K562 (cell line): ENCODE results near the gene TUBB4B. TPM values are rescaled to one million over a fixed set of nuclear protein-coding genes. Genes with fewer than 3 reads are reported as not detected.

Experiments used
- BHLHE40 ChIP-seq: IDR thresholded peaks from 2 replicates; pipeline ENCODE4 v1.6.1; 2011; ENCODE audit warnings: low read length, improper control_type of control experiment
- CREB3L1 ChIP-seq: fragments of 450-650 bp; IDR thresholded peaks from 2 replicates; pipeline ENCODE4 v1.6.1; 2014; ENCODE audit warnings: low read depth, mild to moderate bottlenecking, moderate library complexity, borderline replicate concordance
- ETV1 ChIP-seq: fragments of 450-650 bp; conservative IDR thresholded peaks from 2 replicates; pipeline ENCODE4 v1.6.1; 2016; ENCODE audit warnings: missing genetic modification characterization, control low read depth, low read depth, missing compliant biosample characterization
- ILK ChIP-seq: fragments of 450-650 bp; IDR thresholded peaks from 2 replicates; pipeline ENCODE4 v1.6.1; 2016; ENCODE audit warnings: missing genetic modification characterization, low read depth, mild to moderate bottlenecking, missing compliant biosample characterization, moderate library complexity, borderline replicate concordance
- KDM4B ChIP-seq, 2 experiments: fragments of 450-650 bp in 1 of 2; sonication (generic) in 1 of 2; IDR thresholded peaks; 2 replicates each; pipeline ENCODE4 v1.6.1; 2016 to 2017; ENCODE audit warnings: borderline replicate concordance in 2 of 2, antibody characterized with exemption in 1 of 2, low read depth in 1 of 2, mild to moderate bottlenecking in 1 of 2
- NCOR1 ChIP-seq: fragments of 450-650 bp; IDR thresholded peaks from 2 replicates; pipeline ENCODE4 v1.6.1; 2016; ENCODE audit warnings: mild to moderate bottlenecking, moderate library complexity
- NRF1 ChIP-seq, 2 experiments: fragments of 450-650 bp; IDR thresholded peaks in 1 of 2; conservative IDR thresholded peaks in 1 of 2; 2 replicates each; pipeline ENCODE4 v1.6.1; 2014; ENCODE audit warnings: mild to moderate bottlenecking in 2 of 2
- POLR2AphosphoS5 ChIP-seq: IDR thresholded peaks from 2 replicates; pipeline ENCODE4 v1.6.1; 2011; ENCODE audit warnings: mild to moderate bottlenecking, low read depth, low read length, moderate library complexity; ENCODE audit not compliant: control insufficient read depth, insufficient read depth
- RB1 ChIP-seq: fragments of 450-650 bp; IDR thresholded peaks from 2 replicates; pipeline ENCODE4 v1.6.1; 2017; ENCODE audit warnings: low read depth, mild to moderate bottlenecking
- RBBP5 ChIP-seq: fragments of 200-600 bp; sonication (generic); IDR thresholded peaks from 2 replicates; pipeline ENCODE4 v1.6.1; 2012; ENCODE audit warnings: borderline replicate concordance, mild to moderate bottlenecking, low read length, control low read depth, inconsistent platforms; ENCODE audit not compliant: insufficient read depth, poor library complexity, severe bottlenecking
- RBM39 ChIP-seq: fragments of 200-400 bp; formaldehyde crosslinking; optimal IDR thresholded peaks from 2 replicates; pipeline ENCODE3; 2018; ENCODE audit warnings: low read depth, low read length
- SNAPC5 ChIP-seq: fragments of 250-450 bp; sonication (Bioruptor Pico); IDR thresholded peaks from 2 replicates; pipeline ENCODE4 v1.8.0; 2021; ENCODE audit warnings: moderate library complexity, mild to moderate bottlenecking, inconsistent platforms
- SUPT5H ChIP-seq: fragments of 450-650 bp; IDR thresholded peaks from 2 replicates; pipeline ENCODE4 v1.6.1; 2016
- TAF15 ChIP-seq: fragments of 200-400 bp; formaldehyde crosslinking; IDR thresholded peaks from 2 replicates; pipeline ENCODE4 v1.6.1; 2017; ENCODE audit warnings: mild to moderate bottlenecking, low read depth, low read length, moderate library complexity
- ZNF146 ChIP-seq: IDR thresholded peaks from one replicate; pipeline ENCODE4 v1.6.1; 2018; ENCODE audit warnings: missing compliant biosample characterization; ENCODE audit not compliant: unreplicated experiment
- ZNF165 ChIP-seq: fragments of 250-450 bp; sonication (Bioruptor Pico); IDR thresholded peaks from 2 replicates; pipeline ENCODE4 v1.4.0; 2020; ENCODE audit warnings: borderline replicate concordance
- ZNF224 ChIP-seq: sonication (generic); formaldehyde crosslinking; IDR thresholded peaks from 2 replicates; pipeline ENCODE4 v1.8.0; 2022; ENCODE audit warnings: mild to moderate bottlenecking, missing genetic modification reagents
- ZNF239 ChIP-seq: fragments of 250-450 bp; sonication (Bioruptor Pico); IDR thresholded peaks from 2 replicates; pipeline ENCODE4 v1.4.0; 2020; ENCODE audit warnings: mild to moderate bottlenecking
- ZNF407 ChIP-seq: fragments of 450-650 bp; IDR thresholded peaks from 2 replicates; pipeline ENCODE4 v1.6.1; 2016; ENCODE audit warnings: low read depth
- polyA plus RNA-seq, 8 experiments: library from polyadenylated mRNA; depleted of rRNA in 4 of 8; stranded (reverse) in 5 of 8; unstranded in 3 of 8; fragments of >200 nt; fragmentation: Nextera tagmentation in 2 of 8; fragmentation: Illumina TruSeq in 1 of 8; extraction: Ambion mirVana in 2 of 8; extraction: Trizol in 1 of 8; gene quantifications; 2 replicates each; pipeline versions ENCODE4 v1.2.1 to v1.2.3, GENCODE V29; 2011 to 2014; ENCODE audit warnings: inconsistent platforms in 1 of 8, missing spikeins in 1 of 8
- total RNA-seq, 7 experiments: library from RNA; depleted of rRNA in 6 of 7; stranded (reverse); fragments of >200 nt in 6 of 7; fragmentation: Illumina TruSeq in 2 of 7; extraction: Trizol in 2 of 7; gene quantifications; 2 replicates each; pipeline versions ENCODE4 v1.2.1 to v1.2.3, GENCODE V29; 2011 to 2021; ENCODE audit warnings: low replicate concordance in 1 of 7

Gene TUBB4B
- total and polyA plus RNA-seq, 9 of the 15 experiments (the other 6 are each of a cell fraction or from before 2014, with no cell fraction given) = 24.1 to 443 (median 268) TPM

- TF ChIP-seq ZNF407 = no peak
- peak; percentile 47; the same call in 1 of the 2 replicates for TF ChIP-seq POLR2AphosphoS5
- TF ChIP-seq TAF15 = no peak
- TF ChIP-seq NRF1 (conservative IDR thresholded peaks at IDR 0.05 in 1 of 2, IDR thresholded peaks at IDR 0.05 in 1 of 2) = peak; percentile 59 to 68
- no peak; a peak in 1 of 4 replicates for TF ChIP-seq KDM4B (IDR thresholded peaks at IDR 0.05; ENCODE audit: borderline replicate concordance in 2 of 2, low read depth in 1 of 2)
- TF ChIP-seq SNAPC5 (CRISPR knock-in tag) = no peak
- no peak; the same call in 1 of the 2 replicates for TF ChIP-seq NCOR1
- TF ChIP-seq ZNF224 (CRISPR knock-in tag) = no peak
- TF ChIP-seq ETV1 = peak; percentile 84
- no peak; the same call in 1 of the 2 replicates for TF ChIP-seq CREB3L1
- TF ChIP-seq RBBP5 = peak; percentile 19
- TF ChIP-seq RBM39 = no peak
- no peak for TF ChIP-seq ILK (tag)
- peak; percentile 40 for TF ChIP-seq RB1
- no peak for TF ChIP-seq ZNF239 (CRISPR knock-in tag)
- TF ChIP-seq ZNF146 (CRISPR knock-in tag) = no peak
- no peak for TF ChIP-seq BHLHE40
- TF ChIP-seq SUPT5H = peak; percentile 84
- no peak for TF ChIP-seq ZNF165 (CRISPR knock-in tag)
Measured at GRCh38 chr9:137277329-137278041, 36.4 kb downstream of the TUBB4B start, which contains the start of gene TOR4A (continued).
